Stomach smooth muscle (tissue), 2 donors: Measurements from ENCODE around the gene ISY1.
A peak's percentile ranks its signal among the peaks of the same experiment; 100 is the strongest.
"Not testable (repeated sequence)": the region's sequence is repeated elsewhere in the genome, so short reads cannot be mapped to it uniquely, and the experiment has no call there.

Experiments used
- H3K27ac ChIP-seq: one replicate; pipeline ENCODE4 v1.7.0; 2013; ENCODE audit warnings: mild to moderate bottlenecking, low read length, inconsistent platforms
- H3K27me3 ChIP-seq, 2 donors: one replicate each; pipeline ENCODE4 v1.7.0; 2013; ENCODE audit warnings: low read length in 2 of 2; ENCODE audit not compliant: insufficient read depth in 2 of 2, control insufficient read depth in 1 of 2
- H3K36me3 ChIP-seq, 2 donors: one replicate each; pipeline ENCODE4 v1.7.0; 2013; ENCODE audit warnings: low read length in 2 of 2; ENCODE audit not compliant: control insufficient read depth in 2 of 2, insufficient read depth in 2 of 2
- H3K4me1 ChIP-seq: one replicate; pipeline ENCODE4 v1.7.0; 2013; ENCODE audit warnings: low read length; ENCODE audit not compliant: control insufficient read depth, insufficient read depth
- H3K4me3 ChIP-seq, 2 donors: one replicate each; pipeline ENCODE4 v1.7.0; 2013; ENCODE audit warnings: low read length in 2 of 2
- H3K9ac ChIP-seq, 2 donors: one replicate each; pipeline ENCODE4 v1.7.0; 2013; ENCODE audit warnings: low read length in 2 of 2, mild to moderate bottlenecking in 1 of 2
- H3K9me3 ChIP-seq, 2 donors: one replicate each; pipeline ENCODE4 v1.7.0; 2013; ENCODE audit warnings: low read length in 2 of 2; ENCODE audit not compliant: control insufficient read depth in 2 of 2
- donor health status: healthy.
- donor health status: Pancreatic carcinoma.

The ISY1 gene

GRCh38 chr3:129105862-129106261, 55.0 kb downstream of the ISY1 start:
- H3K4me3 ChIP-seq, result no peak overlapping the region
- H3K36me3 ChIP-seq, result peaks cover 0 to 13% of the 10 kb centered on the region in 2 donors
- peaks cover 6% of the 10 kb centered on the region for H3K4me1 ChIP-seq
- H3K27ac ChIP-seq, result no peak overlapping the region
- no peak overlapping the region for H3K9ac ChIP-seq
- no peaks in the 10 kb centered on the region for H3K9me3 ChIP-seq
- no peaks in the 10 kb centered on the region for H3K27me3 ChIP-seq

- Histone ChIP-seq H3K4me1 (peaks cover 6% of the 10 kb centered on the region), H3K27me3 (no peaks in the 10 kb centered on the region), H3K9ac (no peak overlapping the region), H3K36me3 (peaks cover 0 to 15% of the 10 kb centered on the region in 2 donors), H3K9me3 (no peaks in the 10 kb centered on the region), H3K4me3 (no peak overlapping the region), H3K27ac (no peak overlapping the region)
Measured at GRCh38 chr3:129104498-129105079, 56.3 kb downstream of the ISY1 start.

GRCh38 chr3:129104051-129104450, 56.8 kb downstream of the ISY1 start:
- no peak overlapping the region for H3K27ac ChIP-seq
- no peak overlapping the region for H3K4me3 ChIP-seq
- no peak overlapping the region for H3K9ac ChIP-seq
- H3K27me3 ChIP-seq, result no peaks in the 10 kb centered on the region
- peaks cover 0 to 15% of the 10 kb centered on the region in 2 donors for H3K36me3 ChIP-seq
- peaks cover 6% of the 10 kb centered on the region for H3K4me1 ChIP-seq
- no peaks in the 10 kb centered on the region for H3K9me3 ChIP-seq

- Histone ChIP-seq H3K27me3 (no peaks in the 10 kb centered on the region), H3K9ac (no peak overlapping the region), H3K27ac (no peak overlapping the region), H3K4me3 (no peak overlapping the region), H3K4me1 (peaks cover 6% of the 10 kb centered on the region), H3K36me3 (peaks cover 0 to 12% of the 10 kb centered on the region in 2 donors), H3K9me3 (no peaks in the 10 kb centered on the region)
Measured at GRCh38 chr3:129103296-129103695, 57.6 kb downstream of the ISY1 start.

GRCh38 chr3:129101370-129102138, 59.3 kb downstream of the ISY1 start:
- no peak overlapping the region for H3K27ac ChIP-seq
- peaks cover 0 to 9% of the 10 kb centered on the region in 2 donors for H3K36me3 ChIP-seq
- no peak overlapping the region for H3K9ac ChIP-seq
- H3K4me3 ChIP-seq, result no peak overlapping the region
- H3K4me1 ChIP-seq, result peaks cover 2% of the 10 kb centered on the region
- no peaks in the 10 kb centered on the region for H3K9me3 ChIP-seq
- H3K27me3 ChIP-seq, result no peaks in the 10 kb centered on the region

GRCh38 chr3:129100274-129100673, 60.6 kb downstream of the ISY1 start:
- Histone ChIP-seq H3K4me1 (no peaks in the 10 kb centered on the region), H3K27ac (no peak overlapping the region), H3K4me3 (no peak overlapping the region), H3K9me3 (no peaks in the 10 kb centered on the region), H3K9ac (no peak overlapping the region), H3K27me3 (no peaks in the 10 kb centered on the region), H3K36me3 (peaks cover 0 to 6% of the 10 kb centered on the region in 2 donors)

GRCh38 chr3:129095285-129095684, 65.6 kb downstream of the ISY1 start:
- Histone ChIP-seq H3K9ac (no peak overlapping the region), H3K27ac (no peak overlapping the region), H3K27me3 (no peaks in the 10 kb centered on the region), H3K4me1 (no peaks in the 10 kb centered on the region), H3K36me3 (peaks cover 0 to 12% of the 10 kb centered on the region in 2 donors), H3K9me3 (no peaks in the 10 kb centered on the region), H3K4me3 (no peak overlapping the region)

GRCh38 chr3:129088312-129088711, 72.6 kb downstream of the ISY1 start:
- H3K4me3 ChIP-seq, H3K36me3 ChIP-seq, H3K27ac ChIP-seq, H3K9ac ChIP-seq, H3K27me3 ChIP-seq, H3K9me3 ChIP-seq: not testable (repeated sequence)
- H3K4me1 ChIP-seq, result peaks cover 13% of the 10 kb centered on the region

- peaks cover 13% of the 10 kb centered on the region for H3K4me1 ChIP-seq
- H3K9me3 ChIP-seq, H3K9ac ChIP-seq, H3K36me3 ChIP-seq, H3K27me3 ChIP-seq, H3K27ac ChIP-seq, H3K4me3 ChIP-seq: not testable (repeated sequence)
Measured at GRCh38 chr3:129087904-129088303, 73.0 kb downstream of the ISY1 start.

GRCh38 chr3:129087138-129087702, 73.6 kb downstream of the ISY1 start:
- H3K9ac ChIP-seq, result peak overlapping the region; percentile 3 to 42
- no peaks in the 10 kb centered on the region for H3K9me3 ChIP-seq
- H3K4me3 ChIP-seq, result peak overlapping the region in 1 of 2 donors; percentile 49
- H3K27me3 ChIP-seq, result no peaks in the 10 kb centered on the region
- peaks cover 13% of the 10 kb centered on the region for H3K4me1 ChIP-seq
- no peaks in the 10 kb centered on the region for H3K36me3 ChIP-seq
- peak overlapping the region; percentile 93 for H3K27ac ChIP-seq

GRCh38 chr3:129085818-129086217, 75.0 kb downstream of the ISY1 start:
- Histone ChIP-seq H3K9ac (no peak overlapping the region), H3K36me3 (no peaks in the 10 kb centered on the region), H3K27ac (no peak overlapping the region), H3K4me1 (peaks cover 19% of the 10 kb centered on the region), H3K27me3 (no peaks in the 10 kb centered on the region), H3K9me3 (no peaks in the 10 kb centered on the region), H3K4me3 (no peak overlapping the region)
